SK-N-SH (cell line): ENCODE measurements around the gene ZNF444. TPM values are rescaled to one million over a fixed set of nuclear protein-coding genes. Genes with fewer than 3 reads are reported as not detected.

Experiments used
- CTCF ChIA-PET: fragments of 300-600, 350-600 bp; formaldehyde crosslinking; extraction: SDS; loops from one replicate; lab custom pipeline; 2021; lab: Yijun Ruan, JAX
- POLR2A ChIA-PET: fragments of 350-600 bp; sonication (Branson Sonifier 250); formaldehyde crosslinking; extraction: SDS; loops from one replicate; lab custom pipeline; 2020; ENCODE audit warnings: antibody characterized with exemption, inconsistent platforms; lab: Yijun Ruan, JAX
- DNase-seq: peaks from one replicate; pipeline ENCODE4 v3.0.0; 2012
- H2AFZ ChIP-seq: fragments of 200-600 bp; sonication (generic); 2 replicates; pipeline ENCODE4 v1.8.1; 2016; ENCODE audit warnings: antibody characterized with exemption, mild to moderate bottlenecking, low read depth
- H3F3A ChIP-seq: fragments of 200-600 bp; sonication (generic); replicated peaks from 2 replicates; pipeline ENCODE3; 2016; ENCODE audit warnings: antibody characterized with exemption, mild to moderate bottlenecking; ENCODE audit not compliant: insufficient read depth
- H3K27ac ChIP-seq, 2 experiments: fragments of 200-500 bp in 1 of 2; fragments of 200-600 bp in 1 of 2; sonication (Bioruptor generic) in 1 of 2; sonication (generic), shearing (Covaris generic) in 1 of 2; 2 replicates each; pipeline versions ENCODE4 v1.5.1 to v1.6.1; 2014 to 2016; ENCODE audit warnings: low read depth in 2 of 2, inconsistent platforms in 1 of 2, low read length in 1 of 2, mild to moderate bottlenecking in 1 of 2, mixed read lengths in 1 of 2
- H3K27me3 ChIP-seq: fragments of 200-600 bp; sonication (generic), shearing (Covaris generic); 2 replicates; pipeline ENCODE4 v1.6.1; 2016; ENCODE audit warnings: mixed run types; ENCODE audit not compliant: insufficient read depth
- H3K36me3 ChIP-seq, 2 experiments: fragments of 200-500 bp in 1 of 2; fragments of 200-600 bp in 1 of 2; sonication (Bioruptor generic) in 1 of 2; sonication (generic) in 1 of 2; replicated peaks in 1 of 2; 2 replicates each; pipeline versions ENCODE3 to v1.5.1; 2014 to 2016; ENCODE audit warnings: low read length in 1 of 2, mild to moderate bottlenecking in 1 of 2; ENCODE audit not compliant: insufficient read depth in 2 of 2, control insufficient read depth in 1 of 2
- H3K4me1 ChIP-seq, 2 experiments: fragments of 200-500 bp in 1 of 2; fragments of 200-600 bp in 1 of 2; sonication (Bioruptor generic) in 1 of 2; sonication (generic), shearing (Covaris generic) in 1 of 2; 2 replicates each; pipeline versions ENCODE4 v1.5.1 to v1.6.1; 2014 to 2016; ENCODE audit warnings: low read depth in 1 of 2, low read length in 1 of 2, mixed run types in 1 of 2; ENCODE audit not compliant: insufficient read depth in 2 of 2, control insufficient read depth in 1 of 2
- H3K4me2 ChIP-seq: fragments of 200-600 bp; sonication (generic), shearing (Covaris generic); 2 replicates; pipeline ENCODE4 v1.6.1; 2017; ENCODE audit warnings: mixed run types
- H3K4me3 ChIP-seq, 2 experiments: fragments of 200-500 bp in 1 of 2; fragments of 200-600 bp in 1 of 2; sonication (Bioruptor generic) in 1 of 2; sonication (generic), shearing (Covaris generic) in 1 of 2; 2 replicates each; pipeline versions ENCODE4 v1.5.1 to v1.8.1; 2014 to 2016; ENCODE audit warnings: low read depth in 2 of 2, inconsistent platforms in 1 of 2, low read length in 1 of 2, mild to moderate bottlenecking in 1 of 2, mixed read lengths in 1 of 2, moderate library complexity in 1 of 2
- H3K79me2 ChIP-seq: fragments of 200-600 bp; sonication (generic); 2 replicates; pipeline ENCODE4 v1.8.1; 2017; ENCODE audit warnings: mild to moderate bottlenecking; ENCODE audit not compliant: insufficient read depth
- H3K9ac ChIP-seq: fragments of 200-600 bp; sonication (generic); 2 replicates; pipeline ENCODE4 v1.6.1; 2017; ENCODE audit warnings: mixed run types
- H3K9me2 ChIP-seq: fragments of 200-600 bp; sonication (generic); 2 replicates; pipeline ENCODE4 v1.6.1; 2017; ENCODE audit warnings: mixed run types
- H3K9me3 ChIP-seq: fragments of 200-600 bp; sonication (generic); 2 replicates; pipeline ENCODE4 v1.6.1; 2017; ENCODE audit warnings: mixed run types, mild to moderate bottlenecking, moderate library complexity
- H4K20me1 ChIP-seq: fragments of 200-600 bp; sonication (generic); 2 replicates; pipeline ENCODE4 v1.6.1; 2017; ENCODE audit warnings: mild to moderate bottlenecking, mixed run types; ENCODE audit not compliant: insufficient read depth
- ELF1 ChIP-seq: IDR thresholded peaks from 2 replicates; pipeline ENCODE4 v1.4.0; 2012
- EP300 ChIP-seq, 2 experiments: IDR thresholded peaks; 2 replicates each; pipeline versions ENCODE4 v1.4.0 to v1.6.1; 2012; ENCODE audit warnings: borderline replicate concordance in 1 of 2, low read depth in 1 of 2, low read length in 1 of 2
- EZH2phosphoT487 ChIP-seq: fragments of 200-600 bp; sonication (generic); IDR thresholded peaks from 2 replicates; pipeline ENCODE4 v1.6.1; 2017; ENCODE audit warnings: low read depth, mixed run types, mild to moderate bottlenecking, antibody characterized with exemption, moderate library complexity, borderline replicate concordance
- FOSL2 ChIP-seq: IDR thresholded peaks from 2 replicates; pipeline ENCODE4 v1.4.0; 2012; ENCODE audit warnings: low read depth, mild to moderate bottlenecking, moderate library complexity, borderline replicate concordance
- FOXJ3 ChIP-seq: sonication (generic); formaldehyde crosslinking; IDR thresholded peaks from 2 replicates; pipeline ENCODE4 v1.5.1; 2020; ENCODE audit warnings: mild to moderate bottlenecking, missing genetic modification reagents
- FOXM1 ChIP-seq: IDR thresholded peaks from 2 replicates; pipeline ENCODE4 v1.4.0; 2012; ENCODE audit warnings: low read depth, mild to moderate bottlenecking
- GABPA ChIP-seq: IDR thresholded peaks from 2 replicates; pipeline ENCODE4 v1.4.0; 2012; ENCODE audit warnings: low read depth, mild to moderate bottlenecking
- GATA2 ChIP-seq: sonication (generic); formaldehyde crosslinking; IDR thresholded peaks from 2 replicates; pipeline ENCODE4 v1.5.0; 2020; ENCODE audit warnings: mild to moderate bottlenecking, missing genetic modification reagents
- IRF3 ChIP-seq: fragments of 150-350 bp; IDR thresholded peaks from 2 replicates; pipeline ENCODE4 v1.6.1; 2016; ENCODE audit warnings: mild to moderate bottlenecking, low read depth, low read length
- JUND ChIP-seq: IDR thresholded peaks from 2 replicates; pipeline ENCODE4 v1.4.0; 2012
- MAX ChIP-seq: IDR thresholded peaks from 2 replicates; pipeline ENCODE4 v1.4.0; 2012; ENCODE audit warnings: low read depth
- MEF2A ChIP-seq: IDR thresholded peaks from 2 replicates; pipeline ENCODE4 v1.4.0; 2012; ENCODE audit warnings: low read depth, borderline replicate concordance
- MXI1 ChIP-seq: IDR thresholded peaks from 2 replicates; pipeline ENCODE4 v1.6.1; 2012; ENCODE audit warnings: mild to moderate bottlenecking, low read depth, low read length, improper control_type of control experiment
- NRF1 ChIP-seq: IDR thresholded peaks from 2 replicates; pipeline ENCODE4 v1.6.1; 2012; ENCODE audit warnings: low read depth, mild to moderate bottlenecking, low read length
- PBX3 ChIP-seq: IDR thresholded peaks from 2 replicates; pipeline ENCODE4; 2012
- POLR2AphosphoS5 ChIP-seq: IDR thresholded peaks from 2 replicates; pipeline ENCODE4 v1.6.1; 2012; ENCODE audit warnings: low read depth, low read length
- RAD21 ChIP-seq: IDR thresholded peaks from 2 replicates; pipeline ENCODE4 v1.6.1; 2012; ENCODE audit warnings: mild to moderate bottlenecking, low read length
- RCOR1 ChIP-seq: fragments of 150-350 bp; IDR thresholded peaks from 2 replicates; pipeline ENCODE4 v1.6.1; 2017; ENCODE audit warnings: antibody characterized with exemption, low read length
- SIN3A ChIP-seq: IDR thresholded peaks from 2 replicates; pipeline ENCODE4 v1.6.1; 2012; ENCODE audit warnings: low read depth, mild to moderate bottlenecking, low read length, moderate library complexity, borderline replicate concordance
- SMC3 ChIP-seq: IDR thresholded peaks from 2 replicates; pipeline ENCODE4 v1.6.1; 2012; ENCODE audit warnings: low read depth, low read length, improper control_type of control experiment
- TAF1 ChIP-seq: IDR thresholded peaks from 2 replicates; pipeline ENCODE4 v1.6.1; 2012; ENCODE audit warnings: low read depth, mild to moderate bottlenecking, low read length, moderate library complexity, borderline replicate concordance
- TCF12 ChIP-seq: IDR thresholded peaks from 2 replicates; pipeline ENCODE4 v1.4.0; 2012
- TEAD4 ChIP-seq: IDR thresholded peaks from 2 replicates; pipeline ENCODE4 v1.4.0; 2012; ENCODE audit warnings: mild to moderate bottlenecking, borderline replicate concordance; ENCODE audit not compliant: insufficient read depth
- USF2 ChIP-seq: fragments of 150-350 bp; IDR thresholded peaks from 2 replicates; pipeline ENCODE4 v1.6.1; 2017; ENCODE audit warnings: antibody characterized with exemption, low read length, low read depth, borderline replicate concordance
- YY1 ChIP-seq: IDR thresholded peaks from 2 replicates; pipeline ENCODE4 v1.4.0; 2012; ENCODE audit warnings: low read depth, mild to moderate bottlenecking
- WGBS: methylation state at CpG from one replicate; pipeline ENCODE4 v1.1.6; 2017; ENCODE audit warnings: low lambda C conversion rate; 5-methylcytosine and 5-hydroxymethylcytosine counted together
- polyA plus RNA-seq, 3 experiments: library from polyadenylated mRNA; depleted of rRNA; stranded (reverse); fragments of >200 nt; gene quantifications; 2 replicates each; pipeline ENCODE4 v1.2.3, GENCODE V29; 2012

ZNF444 gene
- polyA plus RNA-seq, 1 of the 3 experiments (the other 2 are of a cell fraction): 23.2 TPM

- peaks cover 74% of the 10 kb centered on the region for H4K20me1 ChIP-seq
- H3K79me2 ChIP-seq: peaks cover 72% of the 10 kb centered on the region
- H3K4me2 ChIP-seq: no peak overlapping the region
- TF ChIP-seq GATA2 (CRISPR knock-in tag) (no peak), MEF2A (no peak), FOXJ3 (CRISPR knock-in tag) (no peak), SIN3A (no peak), RAD21 (no peak), RCOR1 (no peak), NRF1 (no peak), FOXM1 (no peak), POLR2AphosphoS5 (no peak), PBX3 (no peak), TEAD4 (no peak), IRF3 (no peak), TCF12 (no peak), JUND (no peak), EP300 (IDR thresholded peaks at IDR 0.05; ENCODE audit: borderline replicate concordance in 1 of 2, low read depth in 1 of 2, low read length in 1 of 2) (no peak), SMC3 (no peak)
- H3K4me3 ChIP-seq: no peak overlapping the region
- CTCF ChIA-PET: interaction anchor here (0.8 to 1.1 kb wide), 2 partner anchors 22 to 26 kb away, joined by 3 to 4 read pairs; no protein-coding TSS in a partner anchor
- no peaks in the 10 kb centered on the region for H3K9me3 ChIP-seq
- POLR2A ChIA-PET: no interaction called here
- peaks cover 0 to 28% of the 10 kb centered on the region in 2 experiments for H3K36me3 ChIP-seq
- H2AFZ ChIP-seq: no peak overlapping the region
- WGBS: 100% methylated on average over 9 of the region's 20 CpGs
- no peak for DNase-seq
- H3K9ac ChIP-seq: no peak overlapping the region
- H3F3A ChIP-seq: no peaks in the 10 kb centered on the region
- H3K4me1 ChIP-seq: no peaks in the 10 kb centered on the region
- H3K27ac ChIP-seq: no peak overlapping the region
- no peaks in the 10 kb centered on the region for H3K9me2 ChIP-seq
- no peaks in the 10 kb centered on the region for H3K27me3 ChIP-seq
Measured at GRCh38 chr19:56103027-56103614, 38.0 kb upstream of the ZNF444 start.

- Histone ChIP-seq H3K4me2 (no peak overlapping the region), H3K36me3 (peaks cover 0 to 24% of the 10 kb centered on the region in 2 experiments), H3F3A (no peaks in the 10 kb centered on the region), H3K9me3 (no peaks in the 10 kb centered on the region), H4K20me1 (peaks cover 81% of the 10 kb centered on the region), H3K4me3 (no peak overlapping the region), H3K9me2 (no peaks in the 10 kb centered on the region), H3K4me1 (peaks cover 0 to 2% of the 10 kb centered on the region in 2 experiments; a peak in 1 of 4 replicates), H3K79me2 (peaks cover 77% of the 10 kb centered on the region), H3K27ac (no peak overlapping the region), H2AFZ (no peak overlapping the region), H3K9ac (no peak overlapping the region), H3K27me3 (no peaks in the 10 kb centered on the region)
- DNase-seq: no peak
- WGBS: 95% methylated on average over 28 of the region's 29 CpGs
- POLR2A ChIA-PET: no interaction called here
- TF ChIP-seq MXI1 (no peak), EP300 (IDR thresholded peaks at IDR 0.05; ENCODE audit: borderline replicate concordance in 1 of 2, low read depth in 1 of 2, low read length in 1 of 2) (no peak), EZH2phosphoT487 (no peak), TEAD4 (no peak), IRF3 (no peak), FOSL2 (no peak), YY1 (no peak), USF2 (no peak), GATA2 (CRISPR knock-in tag) (no peak), POLR2AphosphoS5 (no peak), TAF1 (no peak), RAD21 (no peak), JUND (no peak), GABPA (no peak), ELF1 (no peak), MAX (no peak), RCOR1 (no peak), FOXJ3 (CRISPR knock-in tag) (no peak)
- CTCF ChIA-PET: no interaction called here
Measured at GRCh38 chr19:56104423-56104822, 36.7 kb upstream of the ZNF444 start.
